Daoy (cell line): ENCODE data around the gene STKLD1. TPM values are rescaled to one million over a fixed set of nuclear protein-coding genes. Genes with fewer than 3 reads are reported as not detected.

ENCODE experiments used
- DNase-seq: peaks from one replicate; pipeline ENCODE4 v3.0.0-alpha.2; 2015; ENCODE audit warnings: low read depth
- total RNA-seq: library from RNA; depleted of rRNA; stranded (reverse); fragments of >200 nt; shearing (Covaris generic); gene quantifications from 2 replicates; pipeline ENCODE4 v1.2.3, GENCODE V29; 2014

STKLD1 gene
- total RNA-seq, 1 experiment from 2014 or later, result 0.17 TPM

DNA sequence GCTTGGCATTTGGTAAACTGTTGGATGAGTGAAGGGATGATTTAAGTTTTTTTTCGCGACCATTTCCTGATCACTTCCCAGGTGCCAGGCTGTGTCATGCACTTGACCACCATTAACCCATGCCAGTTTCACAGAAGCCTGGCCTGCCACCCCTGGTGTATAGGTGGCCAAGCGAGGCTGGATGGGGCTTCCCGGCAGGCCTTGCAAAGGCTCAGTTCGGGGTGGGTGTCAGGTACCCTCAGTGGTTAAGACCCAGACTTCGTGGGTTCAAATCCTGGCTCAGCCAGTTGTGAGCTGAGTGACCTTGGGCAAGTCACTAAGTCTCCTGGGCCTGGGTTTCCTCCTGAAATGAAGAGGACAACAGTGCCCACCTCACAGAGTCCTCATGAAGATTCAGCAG lies 30.6 kb upstream of the STKLD1 start:
- DNase-seq, result no peak

DNA sequence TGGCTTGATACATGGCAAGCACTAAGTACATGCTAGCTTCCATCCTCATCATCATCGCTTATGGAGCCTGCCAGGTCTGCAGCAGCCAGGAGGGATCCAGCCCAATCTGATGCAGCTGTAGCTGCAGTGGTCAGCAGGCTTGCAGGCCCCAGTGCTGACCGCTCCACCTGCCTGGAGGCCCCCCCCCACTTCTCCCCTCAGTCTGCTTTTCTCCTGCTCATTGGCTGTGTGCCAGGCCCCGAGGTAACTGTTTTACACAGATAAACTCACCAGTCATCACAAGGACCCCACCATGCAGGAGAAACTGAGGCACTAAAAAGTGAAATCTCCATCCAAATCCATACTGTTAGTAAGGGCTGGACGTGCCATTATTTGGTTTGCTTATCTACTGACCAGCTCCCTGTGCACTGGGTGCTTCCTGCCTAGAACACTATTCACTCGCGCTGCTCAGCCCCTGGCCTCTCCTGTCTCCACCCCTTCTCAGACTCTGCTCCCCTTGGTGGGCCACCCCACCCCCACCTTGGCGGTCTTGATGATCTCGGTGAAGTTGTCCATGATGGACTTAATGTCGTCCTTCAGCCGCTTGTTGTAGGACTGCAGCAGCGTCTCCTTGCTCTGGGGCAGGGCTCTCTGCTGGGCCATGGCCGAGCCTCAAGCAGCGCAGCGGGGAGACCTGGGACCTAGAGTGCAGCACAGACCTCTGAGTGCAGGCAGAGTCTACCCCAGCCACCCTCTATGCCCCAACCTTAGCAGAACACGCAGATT lies 30.0 kb upstream of the STKLD1 start:
- no peak for DNase-seq

DNA sequence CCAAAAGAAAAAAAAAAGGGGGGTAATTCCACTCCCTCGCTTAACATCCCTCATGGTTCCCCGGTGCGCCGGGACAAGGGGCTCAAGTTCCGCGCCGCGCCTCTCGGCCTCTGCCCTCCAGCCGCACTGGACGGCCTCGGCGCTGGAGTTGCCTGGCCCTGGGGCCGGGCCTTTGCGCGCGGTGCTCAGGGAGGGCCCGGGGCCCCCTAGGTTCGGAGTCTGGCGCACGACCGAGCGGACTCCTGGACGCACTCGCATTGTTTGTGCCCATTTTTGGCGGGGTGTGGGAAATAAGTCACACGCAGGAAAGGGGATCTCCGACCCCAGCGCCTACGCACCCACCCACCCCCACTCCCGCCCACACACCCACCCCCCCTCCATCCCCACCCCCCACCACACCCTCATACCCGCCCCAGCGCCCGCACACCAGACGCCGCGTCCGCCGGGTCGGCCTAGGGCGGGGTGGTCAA lies 28.6 kb upstream of the STKLD1 start:
- DNase-seq, result peak; percentile 55

DNA sequence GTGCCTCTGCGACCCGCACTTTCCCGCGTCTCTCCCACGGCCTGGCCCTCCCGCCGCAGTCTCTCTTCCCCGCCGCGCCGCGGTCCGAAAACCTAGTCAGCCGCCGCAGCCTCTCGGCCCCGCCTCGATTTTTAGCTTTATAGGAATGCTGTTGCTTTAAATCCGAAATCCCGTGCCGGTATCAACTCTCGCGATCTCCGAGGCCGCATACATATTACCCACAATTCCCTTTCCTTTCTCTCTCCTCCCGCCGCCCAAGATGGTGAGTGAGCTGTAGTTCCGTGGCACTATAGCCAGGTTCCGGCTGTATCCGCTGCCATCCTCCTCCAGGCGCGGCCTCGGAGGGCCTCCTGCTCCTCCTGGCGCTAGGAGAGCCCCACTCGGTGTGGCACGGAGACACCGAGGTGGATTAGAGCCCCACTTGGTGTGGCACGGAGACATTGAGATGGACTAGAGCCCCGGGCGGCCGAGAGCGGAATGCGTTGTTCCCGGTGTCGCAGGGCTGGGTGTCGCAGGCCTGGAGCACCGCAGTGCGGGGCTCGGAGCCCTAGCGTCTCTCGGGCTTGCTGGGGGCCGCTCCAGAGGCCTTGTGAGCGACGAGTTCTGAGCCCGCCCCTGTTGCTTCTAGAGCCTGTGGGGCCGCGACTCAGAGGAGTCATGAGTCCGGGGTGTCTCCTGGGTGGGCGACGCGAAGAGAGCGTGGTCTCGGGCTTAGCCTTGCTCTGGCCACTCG lies 28.0 kb upstream of the STKLD1 start, which contains the start of the genes MED22 and RPL7A:
TSS of gene MED22 (minus strand) at position 147 of the 733 bp plus-strand sequence. CDS start 1,469 bp downstream, outside the sequence.
TSS of gene RPL7A (plus strand) at position 234 of the 733 bp plus-strand sequence. CDS start at position 260, 26 bp downstream.
- peak; percentile 96 for DNase-seq

DNA sequence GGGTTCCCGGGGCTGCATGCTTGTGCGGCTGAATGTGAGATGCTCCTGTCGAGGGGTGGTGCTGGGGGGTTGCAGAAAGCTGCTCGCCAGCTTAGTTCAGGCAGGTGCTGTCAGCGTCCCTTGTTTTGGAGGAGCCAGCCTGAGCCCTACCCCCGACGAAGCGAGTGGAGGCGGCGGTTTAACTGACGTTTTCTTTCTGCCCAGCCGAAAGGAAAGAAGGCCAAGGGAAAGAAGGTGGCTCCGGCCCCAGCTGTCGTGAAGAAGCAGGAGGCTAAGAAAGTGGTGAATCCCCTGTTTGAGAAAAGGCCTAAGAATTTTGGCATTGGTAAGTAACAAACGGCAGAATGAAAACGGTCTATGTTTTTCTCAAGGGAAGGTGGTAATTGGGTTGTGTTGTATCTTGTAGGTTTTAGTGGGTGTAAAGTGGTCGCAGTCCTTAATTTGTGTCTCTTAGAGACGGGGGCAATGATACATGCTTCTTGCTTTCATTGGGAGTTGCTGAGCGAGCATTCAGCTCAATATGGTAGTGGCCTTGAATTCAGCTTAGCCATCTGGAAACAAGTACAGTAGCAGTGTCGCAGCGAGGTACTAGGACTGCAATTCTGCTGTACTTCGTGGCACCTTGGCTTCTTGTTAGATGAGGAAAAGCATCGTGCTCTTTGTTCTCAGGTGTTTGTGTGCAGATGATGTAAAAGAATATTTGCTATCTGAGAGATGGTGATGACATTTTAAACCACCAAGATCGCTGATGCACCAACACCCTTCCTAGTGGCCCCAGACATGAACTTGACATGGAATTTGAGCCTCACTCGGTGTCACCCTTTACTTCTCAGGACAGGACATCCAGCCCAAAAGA lies 27.2 kb upstream of the STKLD1 start:
- no peak for DNase-seq

DNA sequence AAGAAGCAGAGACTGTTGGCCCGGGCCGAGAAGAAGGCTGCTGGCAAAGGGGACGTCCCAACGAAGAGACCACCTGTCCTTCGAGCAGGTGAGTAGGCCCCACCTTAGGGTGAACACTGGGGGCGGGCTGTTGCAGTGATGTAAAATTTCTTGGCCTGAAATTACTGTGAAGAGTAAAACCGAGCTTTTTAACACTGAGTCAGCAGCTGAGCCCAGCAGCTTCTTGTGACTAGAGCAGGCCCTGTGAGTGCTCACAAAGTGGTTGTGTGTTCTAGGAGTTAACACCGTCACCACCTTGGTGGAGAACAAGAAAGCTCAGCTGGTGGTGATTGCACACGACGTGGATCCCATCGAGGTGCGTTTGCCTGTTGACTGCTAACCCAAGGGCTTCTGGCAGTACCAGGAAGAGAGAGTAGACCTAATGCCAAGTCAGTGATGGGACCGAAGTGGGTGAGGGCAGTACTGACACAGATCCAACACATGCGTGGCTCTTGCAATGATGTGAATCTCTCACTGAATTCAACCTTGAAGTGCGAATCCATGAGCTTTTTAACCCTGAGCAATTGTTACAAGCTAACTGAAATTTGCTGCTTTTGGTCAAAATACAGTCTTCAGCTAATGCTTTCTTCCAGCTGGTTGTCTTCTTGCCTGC lies 26.1 kb upstream of the STKLD1 start:
- no peak for DNase-seq

DNA sequence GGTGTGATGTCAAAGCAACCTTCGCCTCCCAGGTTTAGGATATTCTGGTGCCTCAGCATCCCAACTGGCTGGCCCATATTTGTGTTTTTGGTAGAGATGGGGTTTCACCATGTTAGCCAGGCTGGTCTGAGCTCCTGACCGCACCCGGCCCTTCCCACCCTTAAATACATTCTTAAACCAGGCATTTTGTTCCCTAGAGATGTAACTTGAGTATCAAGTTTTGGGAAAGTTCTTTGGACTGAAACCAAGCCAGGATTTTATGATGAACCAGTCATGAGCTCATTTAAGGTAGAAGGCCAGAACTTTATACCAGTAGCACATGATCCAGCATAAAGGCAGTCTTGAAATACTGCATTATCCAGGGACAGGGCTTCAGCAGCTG lies 24.6 kb upstream of the STKLD1 start:
- no peak for DNase-seq

DNA sequence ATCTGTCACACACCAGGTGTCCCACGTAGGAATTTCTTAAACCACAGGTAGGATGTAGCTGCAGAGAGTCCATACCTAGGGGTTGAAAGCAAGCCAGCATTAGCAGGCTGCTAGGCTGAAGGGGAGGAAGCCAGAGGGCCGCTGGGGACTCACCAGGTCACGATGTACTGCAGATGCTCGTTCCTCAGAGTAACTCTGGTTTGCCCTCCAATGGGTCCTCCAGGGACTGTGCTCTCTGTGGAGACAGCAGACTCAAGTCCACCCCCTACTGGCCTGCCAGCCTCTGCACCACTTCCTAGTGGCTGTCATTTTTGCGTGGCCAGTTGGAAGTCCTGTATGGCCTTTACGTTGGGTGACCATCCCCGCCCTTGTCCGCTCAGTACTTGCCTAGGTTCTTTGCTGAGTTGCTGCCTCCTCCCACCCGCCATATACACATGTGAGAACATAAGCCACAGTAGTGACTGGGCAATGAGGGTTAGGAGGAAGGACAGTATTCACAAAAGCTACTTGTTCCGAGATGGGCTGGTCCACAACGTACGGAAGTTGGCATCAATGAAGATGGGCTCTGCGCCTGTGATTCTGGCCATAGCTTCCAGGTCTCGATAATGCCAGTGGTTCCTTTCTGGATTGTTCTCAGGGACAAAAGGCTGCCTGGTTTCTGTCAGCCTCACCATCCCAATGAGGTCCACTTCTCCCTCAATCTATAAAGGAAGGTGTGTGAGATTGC lies 24.1 kb upstream of the STKLD1 start:
- DNase-seq, result peak; percentile 69

DNA sequence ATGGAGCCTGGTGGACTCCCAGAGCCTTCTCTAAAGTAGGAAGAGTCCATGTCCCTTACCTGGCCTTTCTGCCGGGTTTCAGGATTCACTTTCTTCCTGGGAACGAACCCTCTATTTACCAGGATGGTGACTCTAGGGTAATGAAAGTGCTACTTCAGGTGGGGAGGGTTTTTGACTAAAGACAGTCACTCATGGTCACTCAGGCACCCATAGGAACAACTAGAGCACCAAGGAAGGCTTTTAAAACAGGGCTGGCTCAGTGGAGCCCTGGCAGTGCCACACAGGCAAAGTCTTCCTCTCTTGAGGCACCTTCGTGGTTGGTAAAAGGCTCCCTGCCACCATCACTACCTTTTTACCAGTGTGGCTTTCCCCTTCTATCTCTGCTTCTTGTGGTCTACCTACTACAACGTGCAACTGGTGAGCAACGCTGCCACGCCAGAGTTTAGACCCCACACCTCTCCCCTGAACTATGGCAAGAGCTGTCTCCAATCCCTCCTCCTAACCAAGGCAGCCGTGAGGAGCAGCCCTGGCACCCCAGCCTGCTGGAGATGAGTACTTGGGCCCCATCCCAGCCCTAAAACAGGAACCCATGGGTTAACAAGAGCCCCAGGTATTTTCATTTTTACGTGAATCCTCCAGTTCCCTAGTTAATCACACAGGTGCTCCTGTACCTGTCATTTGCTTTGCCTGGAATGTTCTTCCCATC lies 23.4 kb upstream of the STKLD1 start:
- no peak for DNase-seq

DNA sequence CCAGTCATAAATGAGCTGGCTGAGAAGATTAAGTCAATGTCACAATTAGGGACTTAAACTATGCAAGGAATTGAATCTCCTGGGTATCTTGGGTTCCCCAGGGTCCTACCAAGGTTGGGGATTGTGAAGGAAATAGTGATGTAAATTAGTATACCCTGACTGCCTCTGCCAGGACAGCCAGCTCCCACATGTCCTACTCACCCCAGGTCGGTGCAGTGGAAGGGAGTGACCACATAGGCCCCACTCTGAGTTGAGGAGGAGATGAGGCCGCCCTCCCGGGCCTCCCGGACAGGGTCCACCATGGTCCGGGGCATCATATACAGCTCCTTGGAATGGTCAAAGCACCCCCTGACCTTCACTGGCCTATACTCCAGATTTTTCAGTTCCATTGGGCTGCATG lies 22.6 kb upstream of the STKLD1 start:
- DNase-seq, result no peak

DNA sequence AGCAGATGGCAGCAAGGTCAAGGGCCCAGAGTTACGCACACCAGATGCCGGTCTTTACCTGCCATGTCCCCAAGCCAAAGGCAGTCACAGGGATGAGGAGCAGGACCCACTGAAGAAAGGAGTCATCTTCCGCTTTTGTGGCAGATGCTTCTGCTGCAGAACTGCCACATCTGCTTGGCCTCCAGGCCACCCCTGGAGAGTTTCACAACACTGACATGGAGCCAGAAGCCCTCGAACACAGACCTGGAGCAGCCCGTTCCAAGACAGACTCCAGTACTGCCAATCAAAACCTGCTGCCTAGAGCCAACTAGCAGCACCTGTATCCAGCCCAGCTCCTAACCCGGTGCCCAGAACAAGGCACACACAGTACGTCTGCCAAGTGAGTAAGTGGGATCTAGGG lies 21.4 kb upstream of the STKLD1 start:
- DNase-seq, result no peak

DNA sequence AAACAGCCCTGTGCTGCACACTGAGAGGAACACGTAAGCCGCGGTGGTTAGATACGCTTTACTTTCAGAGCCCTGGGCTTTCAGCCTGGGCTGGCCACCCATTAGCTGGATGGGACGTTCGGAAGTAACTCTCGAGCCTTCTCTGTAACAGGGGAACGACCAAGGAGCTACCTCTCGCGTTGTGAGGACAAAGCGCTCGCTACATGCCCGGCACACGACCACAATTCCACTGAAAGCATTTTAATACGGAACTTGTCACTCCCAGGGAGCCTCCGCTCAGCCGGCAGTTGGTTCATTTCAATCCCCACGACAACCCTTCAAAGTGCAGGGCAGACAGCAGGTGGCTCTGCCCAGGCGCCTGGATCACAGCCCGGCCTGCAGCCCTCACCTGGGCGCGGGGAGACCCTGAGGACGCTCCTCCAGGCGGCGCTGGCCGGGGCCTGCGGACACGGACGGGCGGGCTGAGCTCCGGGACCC lies 20.2 kb upstream of the STKLD1 start:
- peak; percentile 35 for DNase-seq

DNA sequence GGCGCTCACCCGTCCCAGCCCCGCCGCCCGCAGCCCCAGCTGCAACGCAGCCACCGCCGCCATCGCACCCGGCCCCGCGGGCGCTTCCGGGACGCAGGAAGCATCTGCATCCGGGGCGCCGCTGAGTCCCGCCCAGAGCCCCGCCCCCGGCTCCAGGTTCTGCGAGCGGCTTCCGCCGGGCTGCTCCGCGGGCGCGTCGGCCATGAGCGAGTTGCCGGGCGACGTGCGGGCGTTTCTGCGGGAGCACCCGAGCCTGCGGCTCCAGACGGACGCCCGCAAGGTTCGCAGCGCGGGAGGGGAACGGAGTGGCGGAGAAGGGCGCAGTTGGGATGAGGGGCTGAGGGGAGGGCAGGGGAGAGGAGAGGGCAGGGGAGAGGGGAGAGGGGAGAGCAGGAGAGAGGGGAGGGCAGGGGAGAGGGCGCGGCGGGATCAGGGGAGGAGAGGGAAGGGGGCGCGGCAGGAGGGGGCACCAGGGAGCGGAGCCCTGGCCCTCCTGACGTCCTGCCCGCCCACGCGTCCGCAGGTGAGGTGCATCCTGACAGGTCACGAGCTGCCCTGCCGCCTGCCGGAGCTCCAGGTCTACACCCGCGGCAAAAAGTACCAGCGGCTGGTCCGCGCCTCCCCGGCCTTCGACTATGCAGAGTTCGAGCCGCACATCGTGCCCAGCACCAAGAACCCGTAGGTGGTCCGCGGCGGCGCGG lies 19.6 kb upstream of the STKLD1 start, which contains the start of the genes SURF1 and SURF2:
TSS of gene SURF1 (minus strand) at position 97 of the 701 bp plus-strand sequence. CDS start at position 63, 34 bp downstream.
TSS of gene SURF2 (plus strand) at position 160 of the 701 bp plus-strand sequence. CDS start at position 203, 43 bp downstream.
- DNase-seq, result peak; percentile 89

DNA sequence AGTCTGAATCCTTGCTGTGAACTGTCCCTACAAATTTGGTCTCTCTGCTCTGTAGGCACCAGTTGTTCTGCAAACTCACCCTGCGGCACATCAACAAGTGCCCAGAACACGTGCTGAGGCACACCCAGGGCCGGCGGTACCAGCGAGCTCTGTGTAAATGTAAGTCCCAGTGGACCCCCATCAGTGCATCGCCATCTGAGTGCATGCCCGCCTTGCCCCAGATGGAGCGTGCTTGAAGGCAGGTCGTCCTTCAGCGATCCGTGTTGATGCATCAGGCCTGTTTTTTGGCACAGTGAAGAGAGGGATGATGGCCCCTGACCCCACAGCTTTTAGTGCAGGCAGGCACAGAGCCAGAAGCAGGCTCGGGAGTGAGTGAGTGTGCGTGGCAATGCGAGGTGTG lies 18.5 kb upstream of the STKLD1 start:
- DNase-seq, result no peak

DNA sequence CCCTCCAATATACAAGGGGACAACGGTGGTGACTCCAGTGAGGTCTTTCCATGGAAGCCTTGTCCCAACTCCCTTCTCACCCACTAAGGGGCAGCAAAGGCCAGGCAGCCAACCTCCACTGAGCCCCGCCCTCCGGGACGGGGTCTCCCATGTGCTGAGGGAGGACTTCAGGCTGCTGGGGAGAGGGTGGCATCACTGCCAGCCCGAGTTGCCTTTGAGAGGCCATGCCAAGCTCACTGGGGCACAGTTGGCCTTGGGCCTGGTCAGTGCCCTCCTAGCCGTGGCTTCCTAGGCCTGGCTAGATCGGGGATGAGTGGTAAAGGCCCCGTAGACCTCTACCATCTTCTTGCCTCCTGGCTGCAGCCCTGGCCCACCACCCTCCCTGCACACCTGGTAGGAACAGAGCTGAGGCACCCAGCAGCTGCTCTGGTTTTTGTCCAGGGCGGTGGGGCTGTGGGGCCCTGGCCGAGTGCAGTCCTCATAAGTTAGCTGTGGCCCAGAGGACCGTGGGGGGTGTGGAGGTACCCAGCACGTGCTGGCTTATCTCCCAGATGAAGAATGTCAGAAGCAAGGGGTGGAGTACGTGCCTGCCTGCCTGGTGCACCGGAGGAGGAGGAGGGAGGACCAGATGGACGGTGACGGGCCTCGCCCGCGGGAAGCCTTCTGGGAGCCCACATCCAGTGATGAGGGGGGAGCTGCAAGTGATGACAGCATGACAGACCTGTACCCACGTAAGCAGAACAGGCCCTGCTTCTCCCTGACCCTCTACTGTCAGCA lies 16.6 kb upstream of the STKLD1 start:
- DNase-seq, result no peak

DNA sequence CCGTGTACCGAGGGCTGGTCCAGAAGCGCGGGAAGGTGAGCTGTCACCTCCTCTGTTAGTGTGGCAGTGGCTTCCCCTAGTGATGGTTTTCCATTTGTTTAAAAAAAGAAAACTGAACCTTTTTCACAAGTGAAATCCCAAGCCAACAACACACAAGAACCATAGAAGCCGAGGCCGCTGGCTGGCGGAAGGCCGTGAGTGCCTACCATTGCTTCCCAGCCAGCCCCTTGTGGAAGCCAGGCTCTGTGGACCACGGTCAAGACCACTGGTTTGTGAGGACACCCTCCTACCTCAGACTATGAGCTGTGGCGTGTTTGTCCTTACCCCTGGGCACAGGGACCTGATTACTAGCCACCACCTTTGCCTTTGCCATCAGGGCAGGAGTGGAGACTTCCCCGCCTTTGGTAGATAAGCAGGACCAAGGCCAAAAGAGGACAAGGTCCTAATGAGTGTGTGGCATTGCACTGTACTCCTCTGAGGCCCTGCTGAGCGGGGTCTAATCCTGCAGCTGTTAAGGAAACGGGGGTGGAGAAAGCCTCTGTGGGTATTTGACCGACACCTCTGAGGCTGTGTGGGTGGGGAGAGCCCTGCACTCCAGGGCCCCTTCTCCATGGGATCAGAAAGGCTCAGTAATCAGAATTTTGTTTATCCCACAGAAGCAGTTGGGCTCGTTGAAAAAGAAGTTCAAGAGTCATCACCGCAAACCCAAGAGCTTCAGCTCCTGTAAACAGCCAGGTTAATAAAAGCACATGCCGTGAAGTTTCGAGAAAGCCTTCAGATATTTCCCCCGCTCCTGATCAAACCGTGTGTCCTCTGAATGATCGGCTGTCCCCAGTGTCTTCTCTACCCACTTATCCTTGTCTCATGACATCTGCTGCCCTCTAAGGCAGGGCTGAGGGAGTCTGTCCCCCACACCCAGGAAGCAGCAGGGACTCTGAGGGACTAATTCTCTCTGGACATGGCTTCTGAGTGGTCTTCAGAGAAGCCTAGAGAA lies 15.5 kb upstream of the STKLD1 start:
- no peak for DNase-seq

DNA sequence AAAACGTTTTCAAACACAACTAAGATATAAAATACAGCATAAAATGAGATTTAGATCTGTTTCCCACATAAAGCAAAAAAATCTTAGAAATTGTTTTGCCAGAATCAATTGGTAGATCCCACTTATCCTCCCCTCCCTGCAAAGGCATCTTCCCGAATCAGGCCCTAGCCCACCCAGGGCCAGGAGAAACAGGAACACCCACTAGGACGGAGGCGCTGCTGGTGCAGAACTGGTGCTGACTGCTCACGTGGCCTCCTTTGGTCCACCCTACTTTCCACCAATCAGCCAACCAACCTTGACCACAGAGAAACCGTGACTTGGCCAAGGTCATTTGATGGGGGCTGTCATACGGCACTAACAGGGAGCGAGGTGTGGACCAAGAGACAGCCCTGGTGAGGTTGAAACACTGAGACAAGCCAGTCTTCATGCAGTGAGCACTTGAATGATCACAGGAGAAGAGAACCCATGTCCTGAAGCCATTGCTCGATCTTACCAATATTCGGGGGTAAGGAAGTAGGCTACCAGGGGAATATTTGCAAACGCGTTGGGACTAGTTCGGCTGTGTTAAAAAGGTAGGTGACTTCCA lies 14.6 kb upstream of the STKLD1 start:
- no peak for DNase-seq
